ENCODE measurements around the gene ZC3H11A.

GRCh38 chr1:203778146-203778545, 17.3 kb upstream of the ZC3H11A start:
- TF ChIP-seq CTCF (conservative IDR thresholded peaks at IDR 0.05; ENCODE audit: low read depth, low read length) (no peak), ELK1 (IDR thresholded peaks at IDR 0.05; ENCODE audit: borderline replicate concordance, low read depth, low read length) (no peak), RAD21 (IDR thresholded peaks at IDR 0.05; ENCODE audit: low read length) (no peak), POLR2A (IDR thresholded peaks at IDR 0.05; ENCODE audit: low read depth, low read length) (no peak), USF2 (IDR thresholded peaks at IDR 0.05; ENCODE audit: low read depth, low read length) (no peak), SMC3 (IDR thresholded peaks at IDR 0.05; ENCODE audit: low read depth, low read length) (no peak), MAFK (IDR thresholded peaks at IDR 0.05; ENCODE audit: low read depth, low read length) (no peak), CEBPB (IDR thresholded peaks at IDR 0.05; ENCODE audit: low read depth, low read length) (no peak), MXI1 (IDR thresholded peaks at IDR 0.05; ENCODE audit: borderline replicate concordance, low read depth, low read length) (no peak), RCOR1 (IDR thresholded peaks at IDR 0.05; ENCODE audit: insufficient replicate concordance, low read length) (no peak), BHLHE40 (IDR thresholded peaks at IDR 0.05; ENCODE audit: low read depth, low read length) (no peak)
